GM21576 (cell line): Measurements from ENCODE around the gene PALS1.
"Not testable (repeated sequence)": the region's sequence is repeated elsewhere in the genome, so short reads cannot be mapped to it uniquely, and the experiment has no call there.

Experiments
- ATAC-seq: cut with Tn5 transposase; IDR thresholded peaks from one replicate; pipeline ENCODE4 v1.9.1; 2021; ENCODE audit warnings: mild to moderate bottlenecking, moderate library complexity; ENCODE audit not compliant: unreplicated experiment

PALS1 gene

DNA sequence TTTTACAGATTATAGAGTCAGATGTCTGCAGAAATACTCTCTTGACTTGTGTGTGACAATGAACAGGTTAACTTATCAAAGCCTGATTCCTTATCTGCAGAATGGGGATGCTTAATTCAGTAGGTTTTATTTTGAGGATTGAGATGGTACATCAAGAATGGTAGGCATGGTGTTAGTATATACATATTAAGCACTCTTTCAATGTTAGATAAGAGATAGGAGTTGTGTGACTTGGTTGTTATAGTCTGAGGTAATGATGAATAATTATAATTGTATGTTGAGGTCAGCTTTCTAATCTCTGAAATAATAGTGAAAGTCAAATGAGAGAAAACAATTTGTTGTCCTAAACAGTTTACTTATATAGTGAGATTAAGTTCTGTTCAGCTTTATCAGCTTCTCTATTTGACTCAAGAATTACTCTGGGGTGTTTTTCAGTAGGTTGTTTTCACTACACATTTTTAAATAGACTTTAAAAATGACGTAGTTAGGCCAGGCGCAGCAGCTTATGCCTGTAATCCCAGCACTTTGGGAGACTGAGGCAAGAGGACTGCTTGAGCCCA is 11.9 kb downstream of the PALS1 start:
- ATAC-seq, result no peak

DNA sequence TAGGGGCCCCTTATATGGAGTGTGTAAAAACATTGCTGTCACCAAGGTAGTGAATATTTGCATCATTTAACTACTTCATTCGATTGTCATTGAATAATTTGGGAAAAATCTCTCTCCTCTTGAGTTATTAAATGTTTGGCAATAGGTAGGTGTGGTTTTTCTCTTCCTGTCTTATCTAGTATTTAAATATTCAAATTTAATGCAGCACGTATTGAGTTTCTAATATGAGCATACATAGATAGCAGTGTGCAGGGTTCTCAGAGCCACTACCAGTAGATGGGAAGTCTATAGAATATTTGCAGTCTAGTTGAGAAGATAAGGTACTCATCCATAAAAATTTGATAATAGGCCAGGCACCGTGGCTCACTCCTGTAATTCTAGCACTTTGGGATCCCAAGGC is 16.7 kb downstream of the PALS1 start:
- ATAC-seq, result no peak

DNA sequence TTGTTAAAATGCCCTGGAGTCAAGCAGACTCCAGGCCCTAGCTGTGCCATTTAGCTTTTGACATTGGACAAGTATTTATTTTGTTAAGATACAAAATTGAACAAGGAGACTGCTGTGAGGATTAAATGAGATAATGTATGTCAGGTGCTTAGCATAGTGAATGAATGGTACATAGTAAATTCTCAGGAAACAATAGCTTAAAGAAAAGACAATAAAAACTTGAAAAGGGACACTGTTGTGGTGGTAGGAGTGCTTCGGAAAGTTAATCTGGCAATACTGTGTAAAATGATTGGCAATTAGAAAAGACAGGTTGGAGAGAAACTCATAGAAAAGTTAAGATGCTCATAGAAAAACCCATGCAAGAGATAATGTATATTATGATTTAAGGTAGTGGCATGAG is 19.7 kb downstream of the PALS1 start:
- ATAC-seq, result no peak

DNA sequence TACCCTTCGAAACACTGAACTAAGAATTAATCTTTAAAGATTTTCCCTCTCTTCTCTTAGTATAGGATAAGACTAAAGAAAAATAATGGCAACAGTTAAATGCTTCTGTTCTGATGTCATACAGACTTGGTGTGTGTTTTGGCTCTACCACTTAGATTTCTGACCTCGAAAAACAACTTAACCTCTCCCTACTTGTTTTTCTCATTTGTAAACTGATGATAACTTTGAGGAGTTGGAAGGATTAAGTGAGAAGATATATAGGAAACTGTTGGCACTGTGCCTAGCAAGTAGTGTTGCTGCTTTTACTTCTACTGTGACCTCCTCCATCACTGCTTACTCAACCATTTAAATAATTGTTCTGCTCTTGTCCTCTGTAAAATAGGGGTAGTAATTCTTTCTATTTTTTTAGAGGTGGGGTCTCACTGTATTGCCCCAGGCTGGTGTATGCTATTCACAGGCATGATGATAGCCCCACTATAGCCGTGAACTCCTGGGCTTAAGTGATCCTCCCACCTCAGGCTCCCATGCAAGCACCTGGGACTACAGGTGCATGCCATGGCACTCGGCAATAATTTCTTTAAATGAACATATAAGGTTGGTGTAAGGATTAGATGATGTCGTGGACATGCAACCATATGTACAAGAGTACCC is 22.4 kb downstream of the PALS1 start:
- no peak for ATAC-seq

DNA sequence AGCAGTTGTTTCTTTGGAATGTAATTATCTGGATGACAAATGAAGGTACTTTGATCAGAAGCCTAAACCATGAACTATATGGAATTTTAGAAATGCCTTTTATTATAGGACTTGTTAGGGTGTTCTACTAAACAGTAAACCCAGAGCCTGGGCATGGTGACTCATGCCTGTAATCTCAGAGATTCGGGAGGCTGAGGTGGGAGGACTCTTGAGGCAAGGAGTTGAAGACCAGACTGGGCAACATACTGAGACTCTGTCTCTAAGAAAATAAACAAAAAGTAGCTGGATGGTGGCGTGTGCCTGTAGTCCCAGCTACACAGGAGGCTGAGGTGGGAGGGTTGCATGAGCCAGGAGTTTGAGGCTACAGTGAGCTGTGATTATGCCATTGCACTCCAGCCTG is 23.9 kb downstream of the PALS1 start:
- no peak for ATAC-seq

DNA sequence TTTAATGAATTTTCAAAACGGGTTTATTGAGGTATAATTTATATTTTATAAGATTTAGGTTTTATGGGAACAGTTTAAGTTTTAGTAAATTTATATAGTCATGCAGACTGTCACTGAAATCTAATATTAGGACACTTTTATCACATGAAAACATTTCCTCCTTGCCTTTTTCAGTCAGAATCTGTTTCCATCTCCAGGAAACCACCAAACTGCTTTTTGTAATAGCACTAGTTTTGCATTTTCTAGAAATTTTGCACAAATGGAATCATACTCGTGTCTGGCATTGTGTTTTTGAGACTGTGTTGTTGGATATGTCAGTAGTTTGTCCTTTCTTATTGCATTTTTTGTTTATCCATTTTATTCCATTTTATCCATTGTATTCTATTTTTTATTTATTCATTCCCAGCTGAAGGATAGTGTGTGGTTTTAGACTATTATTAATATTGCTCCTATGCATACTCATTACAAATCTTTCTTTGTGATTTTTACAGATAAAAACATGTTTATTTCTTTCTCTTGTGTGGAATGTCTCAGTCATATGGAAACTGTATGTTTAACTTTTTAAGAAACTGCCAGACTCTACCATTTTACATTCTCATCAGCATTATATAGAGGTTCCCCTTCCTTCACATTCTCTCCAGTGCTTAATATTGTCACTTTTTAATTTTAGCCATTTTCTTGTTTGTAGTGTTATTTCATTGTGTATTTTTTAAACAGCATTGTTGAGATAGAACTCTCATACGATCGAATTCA is 26.5 kb downstream of the PALS1 start:
- ATAC-seq, result no peak

DNA sequence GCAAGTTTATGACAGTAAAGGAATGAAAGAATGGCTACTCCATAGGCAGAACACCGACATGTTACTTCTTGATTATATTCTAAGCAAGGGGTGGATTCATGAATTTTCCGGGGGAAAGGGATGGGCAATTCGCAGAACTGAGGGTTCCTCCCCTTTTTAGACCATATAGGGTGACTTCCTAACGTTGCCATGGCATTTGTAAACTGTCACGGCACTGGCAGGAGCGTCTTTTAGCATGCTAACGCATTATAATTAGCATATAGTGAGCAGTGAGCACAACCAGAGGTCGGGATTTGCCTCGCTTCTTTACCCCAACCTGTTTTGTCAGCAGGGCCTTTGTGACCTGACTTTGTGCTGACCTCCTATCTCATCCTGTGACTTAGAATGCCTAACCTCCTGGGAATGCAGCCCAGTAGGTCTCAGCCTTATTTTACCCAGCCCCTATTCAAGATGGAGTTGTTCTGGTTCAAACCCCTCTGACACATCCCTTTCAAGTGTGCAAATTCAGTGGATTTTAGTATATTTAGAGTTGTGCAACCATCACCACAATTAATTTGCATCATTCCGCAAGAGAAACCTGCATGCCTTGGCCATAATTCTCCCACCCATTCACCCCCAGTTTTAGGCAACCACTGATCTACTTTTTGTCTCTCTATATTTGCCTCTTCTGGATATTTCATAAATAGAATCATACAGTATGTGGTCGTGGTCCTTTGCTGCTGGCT is 27.4 kb downstream of the PALS1 start:
- no peak for ATAC-seq

DNA sequence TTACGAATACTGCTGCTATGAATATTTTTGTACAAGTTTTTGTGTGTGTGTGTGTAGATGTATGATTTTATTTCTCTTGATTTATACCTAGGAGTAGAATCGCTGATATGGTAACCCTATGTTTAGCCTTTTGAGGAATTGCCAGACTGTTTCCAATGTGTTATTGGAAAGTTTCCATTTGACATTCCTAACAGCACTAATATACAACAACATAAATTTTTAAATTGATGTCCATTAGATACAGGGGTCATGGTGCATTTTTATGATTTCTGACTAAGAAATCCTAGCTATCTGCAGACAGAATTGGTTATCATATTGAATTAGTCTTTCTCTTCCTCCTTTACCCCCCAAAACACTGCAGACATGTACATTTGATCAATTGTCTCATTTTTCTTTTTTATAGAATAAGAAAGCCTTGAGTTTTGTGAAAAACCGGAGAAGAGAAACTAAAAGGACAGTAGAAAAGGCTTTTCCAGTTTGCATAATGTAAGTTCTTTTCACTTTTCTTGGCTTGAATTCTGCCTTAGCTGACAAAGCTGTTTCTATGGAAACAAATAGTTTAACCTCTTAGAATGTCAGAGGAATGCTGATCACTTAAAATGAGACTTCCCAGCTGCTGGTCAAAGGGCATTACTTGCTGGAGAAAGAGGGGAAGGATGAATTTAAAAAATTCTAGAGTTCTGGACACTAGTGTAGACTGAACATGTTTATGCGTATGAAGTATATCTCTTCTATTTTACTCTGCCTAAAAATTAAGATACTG is 28.2 kb downstream of the PALS1 start:
- no peak for ATAC-seq

DNA sequence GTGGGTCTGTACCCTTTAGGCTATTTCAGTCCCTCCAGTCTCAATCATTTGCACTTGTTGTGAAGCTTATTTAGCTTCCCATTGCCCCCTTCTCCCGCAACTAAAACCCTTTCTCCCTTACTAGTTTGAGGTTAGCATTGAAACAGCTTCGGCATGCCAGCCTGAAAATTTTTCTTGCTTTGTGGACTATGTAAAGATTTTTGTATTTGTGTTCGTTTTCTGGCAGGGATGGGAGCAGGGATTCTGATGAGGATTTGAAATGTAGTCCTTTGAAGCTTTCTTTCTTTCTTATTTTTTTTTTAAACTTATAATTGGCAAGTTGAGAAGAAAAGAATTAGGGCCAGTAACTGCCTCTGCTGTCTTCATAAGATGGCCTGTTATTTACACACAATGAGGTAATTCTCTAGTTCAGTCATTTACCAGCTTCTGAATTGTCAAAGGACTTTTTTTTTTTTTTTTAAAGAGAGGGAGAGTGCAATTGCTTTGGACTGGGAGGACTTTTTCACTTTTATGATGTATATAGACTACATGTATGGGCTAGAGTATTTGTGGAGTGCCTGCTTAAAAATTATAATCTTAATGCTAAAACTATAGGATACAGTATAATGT is 29.0 kb downstream of the PALS1 start:
- no peak for ATAC-seq

DNA sequence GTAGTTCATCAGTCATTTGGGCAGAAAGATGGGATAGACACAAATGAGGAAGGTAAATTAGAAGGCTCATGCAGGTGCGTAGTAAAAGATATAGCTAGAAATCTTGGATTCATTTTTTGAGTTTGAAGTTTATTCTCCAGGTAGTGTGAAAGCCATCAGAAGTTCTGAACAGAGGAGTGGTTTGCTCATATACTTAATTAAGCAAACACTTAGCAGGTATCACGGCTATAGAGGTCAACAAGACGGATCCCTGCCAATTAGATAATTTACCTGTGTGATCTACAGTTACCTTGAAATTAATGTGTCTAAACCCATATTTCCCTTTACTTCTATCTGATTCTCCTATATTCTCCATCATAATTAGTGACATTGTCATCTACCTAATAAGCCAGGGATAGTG is 29.7 kb downstream of the PALS1 start:
- no peak for ATAC-seq

DNA sequence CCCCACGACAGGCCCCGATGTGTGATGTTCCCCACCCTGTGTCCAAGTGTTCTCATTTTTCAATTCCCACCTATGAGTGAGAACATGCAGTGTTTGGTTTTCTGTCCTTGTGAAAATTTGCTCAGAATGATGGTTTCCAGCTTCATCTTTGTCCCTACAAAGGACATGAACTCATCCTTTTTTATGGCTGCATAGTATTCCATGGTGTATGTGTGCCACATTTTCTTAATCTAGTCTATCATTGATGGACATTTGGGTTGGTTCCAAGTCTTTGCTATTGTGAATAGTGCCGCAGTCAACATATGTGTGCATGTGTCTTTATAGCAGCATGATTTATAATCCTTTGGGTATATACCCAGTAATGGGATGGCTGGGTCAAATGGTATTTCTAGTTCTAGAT is 32.0 kb downstream of the PALS1 start:
- ATAC-seq, result not testable (repeated sequence)

DNA sequence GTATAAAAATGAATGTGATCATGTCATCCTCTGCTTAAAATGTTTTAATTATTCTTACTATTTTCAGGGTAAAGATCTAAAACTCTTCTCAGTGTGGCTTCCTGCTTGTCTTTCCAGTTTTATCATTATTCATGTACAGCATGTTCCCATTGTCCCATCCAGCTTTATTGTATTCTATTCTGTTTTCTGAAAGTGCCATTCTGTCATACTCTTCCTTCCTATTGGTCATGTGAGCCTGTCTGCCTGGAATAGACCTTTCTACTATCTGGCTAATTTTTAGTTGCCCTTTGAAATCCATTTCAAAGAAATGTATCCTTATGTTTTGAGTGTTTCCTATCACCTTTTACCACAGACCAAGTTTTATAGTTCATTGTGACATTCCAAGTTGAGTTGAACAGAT is 34.9 kb downstream of the PALS1 start:
- ATAC-seq, result no peak

DNA sequence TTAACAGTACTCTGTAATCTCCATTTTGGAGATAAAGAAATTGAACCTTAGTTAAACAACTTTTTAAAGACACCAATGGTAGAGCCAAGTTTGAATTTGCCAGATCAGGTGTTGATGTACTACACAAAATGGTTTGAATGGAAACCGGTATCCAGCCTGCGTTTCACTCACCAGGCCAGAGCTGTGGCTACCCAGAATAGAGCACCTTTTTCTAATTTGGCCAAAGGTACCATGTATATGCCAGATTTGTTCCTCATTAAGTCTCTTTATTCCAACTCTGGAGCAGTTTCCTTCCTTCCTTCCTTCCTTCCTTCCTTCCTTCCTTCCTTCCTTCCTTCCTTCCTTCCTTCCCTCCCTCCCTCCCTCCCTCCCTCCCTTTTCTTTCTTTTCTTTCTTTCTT is 39.3 kb downstream of the PALS1 start:
- no peak for ATAC-seq

DNA sequence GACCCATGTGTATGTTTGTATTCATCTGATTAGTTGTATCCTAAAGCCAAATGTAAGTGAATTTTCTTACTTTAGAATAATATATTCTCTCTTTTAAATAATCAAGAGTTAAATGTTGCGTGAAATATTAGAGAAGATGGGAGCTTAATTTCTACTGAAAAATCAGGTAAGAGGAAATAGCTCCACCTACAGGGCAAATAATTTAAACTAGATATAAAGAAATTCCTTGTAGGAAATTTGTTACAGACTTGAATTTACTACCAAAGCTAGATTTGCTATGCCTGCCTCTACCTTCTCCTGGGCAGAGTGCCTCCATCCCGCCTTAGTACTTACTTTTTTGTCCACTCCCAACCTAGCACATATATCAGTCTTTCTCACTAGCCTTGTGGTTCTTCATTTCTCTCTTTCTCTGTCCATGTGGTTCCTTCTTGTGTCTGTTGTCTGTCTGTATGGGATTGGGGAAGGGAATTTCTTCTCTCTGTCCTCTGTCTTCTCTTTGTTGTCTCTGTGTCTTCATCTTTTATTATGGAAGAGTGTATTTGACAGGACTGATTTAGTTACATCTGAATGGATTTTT is 44.7 kb downstream of the PALS1 start:
- ATAC-seq, result no peak
